ENCODE results near the gene AGPAT4.
"Not testable (repeated sequence)": the region's sequence is repeated elsewhere in the genome, so short reads cannot be mapped to it uniquely, and the experiment has no call there.

AGPAT4 gene

DNA sequence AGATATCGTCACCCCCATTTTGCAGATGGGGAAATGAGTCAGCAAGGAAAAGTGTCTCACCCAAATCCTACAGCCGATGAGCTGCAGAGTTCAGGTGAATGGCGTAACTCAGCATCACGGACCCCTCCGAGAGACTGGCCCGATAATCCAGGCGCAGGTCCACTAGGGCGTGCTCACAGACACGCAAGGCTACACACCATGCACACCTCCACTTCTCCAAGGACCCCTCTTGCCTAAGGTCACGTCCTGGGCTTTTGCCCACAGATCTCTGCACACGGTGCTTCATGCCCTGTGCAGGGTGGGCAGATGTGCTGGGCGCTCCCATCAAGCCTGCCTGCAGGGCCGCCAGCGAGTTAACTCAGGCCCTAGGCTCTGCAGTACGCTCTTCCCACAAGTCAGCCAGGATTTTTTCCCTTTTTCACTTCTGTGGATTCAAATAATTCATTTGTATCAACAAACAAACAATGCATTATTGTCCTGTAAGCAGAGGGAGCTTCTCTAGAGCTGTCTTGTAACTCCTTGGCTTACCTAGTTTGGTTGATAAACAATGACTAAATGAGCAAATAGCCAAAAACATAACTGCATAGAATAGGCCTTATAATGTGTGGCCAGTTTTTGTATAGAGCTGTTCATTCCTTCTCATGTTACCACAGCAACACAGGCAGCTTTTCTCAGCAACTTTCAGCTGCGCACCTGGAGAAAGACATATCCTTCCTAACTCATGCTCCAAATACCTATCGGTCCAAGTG is 139.1 kb downstream of the AGPAT4 start:
- DNase-seq, result no peak

- no peak for DNase-seq
Measured at GRCh38 chr6:161133963-161134362, 139.9 kb downstream of the AGPAT4 start.

- no peak for DNase-seq
Measured at GRCh38 chr6:161132384-161132783, 141.5 kb downstream of the AGPAT4 start.

- DNase-seq, result no peak
Measured at GRCh38 chr6:161130967-161131766, 142.7 kb downstream of the AGPAT4 start.

GRCh38 chr6:161130541-161130940 is 143.3 kb downstream of the AGPAT4 start:
- DNase-seq, result no peak

- no peak for DNase-seq
Measured at GRCh38 chr6:161128680-161129196, 145.1 kb downstream of the AGPAT4 start.

GRCh38 chr6:161128230-161128629 is 145.6 kb downstream of the AGPAT4 start:
- DNase-seq, result no peak

DNA sequence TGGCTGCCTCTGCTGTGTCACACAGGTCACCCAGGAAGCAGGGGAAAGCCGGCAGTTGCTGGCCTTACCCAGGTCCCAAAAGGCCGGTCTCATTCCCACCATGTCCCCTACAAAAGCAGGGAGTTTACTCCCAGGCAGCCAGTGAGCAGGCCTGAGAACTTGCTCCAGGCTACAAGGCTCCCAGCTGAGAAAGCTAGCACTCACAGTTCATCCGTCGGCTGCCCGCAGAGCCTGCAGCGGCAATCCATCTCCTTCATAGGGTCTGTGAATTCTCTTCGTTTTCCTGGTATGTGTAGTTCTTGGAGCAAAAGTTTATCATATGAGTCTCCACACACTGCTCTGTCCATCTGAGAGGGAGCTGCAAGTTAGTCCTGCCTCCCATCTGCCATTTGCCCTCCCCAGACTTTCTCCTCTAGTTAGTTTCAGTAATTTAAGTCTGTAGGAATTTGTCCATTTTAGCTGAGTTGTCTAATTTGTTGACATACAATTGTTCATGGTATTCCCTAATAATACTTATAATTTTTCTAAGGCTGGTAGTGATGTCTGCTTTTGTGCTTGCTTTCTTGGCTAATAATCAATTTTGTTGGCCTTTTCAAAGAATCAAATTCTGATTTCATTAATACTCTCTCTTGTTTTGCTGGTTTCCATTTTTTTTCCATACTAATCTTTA is 146.7 kb downstream of the AGPAT4 start:
- no peak for DNase-seq

- no peak for DNase-seq
Measured at GRCh38 chr6:161125591-161125990, 148.3 kb downstream of the AGPAT4 start.

DNA sequence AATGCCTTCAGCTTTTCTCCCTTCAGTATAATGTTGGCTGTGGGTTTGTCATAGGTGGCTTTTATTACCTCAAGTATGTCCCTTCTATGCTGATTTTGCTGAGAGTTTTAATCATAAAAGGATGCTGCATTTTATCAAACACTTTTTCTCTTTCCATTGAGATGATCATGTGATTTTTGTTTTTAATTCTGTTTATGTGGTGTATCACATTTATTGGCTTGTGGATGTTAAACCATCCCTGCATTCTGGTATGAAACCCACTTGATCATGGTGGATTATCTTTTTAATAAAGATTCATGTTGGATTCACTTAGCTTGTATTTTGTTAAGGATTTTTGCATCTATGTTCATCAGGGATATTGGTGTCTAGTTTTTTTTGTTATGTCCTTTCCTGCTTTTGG is 150.5 kb downstream of the AGPAT4 start:
- DNase-seq, result not testable (repeated sequence)

DNA sequence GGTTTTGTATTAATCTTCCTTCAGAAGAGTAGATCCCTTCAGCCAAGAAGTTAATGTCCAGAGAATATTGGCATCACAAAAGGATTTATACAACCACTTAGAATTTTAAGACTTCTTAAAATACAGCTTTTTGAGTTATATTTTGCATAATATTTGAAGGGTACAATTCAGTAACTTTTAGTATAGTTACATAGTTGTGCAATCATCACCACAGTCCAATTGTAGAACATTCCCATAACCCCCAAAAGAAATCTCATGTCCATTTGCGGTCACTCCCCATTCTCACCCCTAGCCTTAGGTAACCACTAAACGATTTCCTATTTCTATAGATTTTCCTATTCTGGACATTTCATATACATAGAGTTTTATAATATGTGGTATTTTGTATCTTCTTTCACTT is 155.9 kb downstream of the AGPAT4 start:
- DNase-seq, result no peak

DNA sequence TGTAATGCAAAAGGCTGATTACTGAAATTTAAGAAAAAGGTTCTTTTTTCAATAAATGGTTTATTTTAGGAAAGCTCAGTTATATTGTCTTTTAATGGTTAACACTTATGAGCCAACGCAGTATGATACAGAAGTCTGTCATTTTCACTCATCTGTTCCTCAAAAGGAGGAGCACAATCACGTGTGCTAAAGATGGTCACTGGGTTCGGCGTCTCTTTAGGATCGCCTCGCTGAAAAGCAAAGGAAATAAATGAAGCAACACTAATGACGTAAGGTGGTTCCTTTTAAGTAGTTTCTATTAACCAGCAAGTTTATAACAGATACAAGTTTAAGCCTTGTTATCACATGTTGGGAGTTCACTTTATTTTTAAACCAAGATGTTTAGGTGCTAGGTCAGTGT is 156.6 kb downstream of the AGPAT4 start:
- no peak for DNase-seq

DNA sequence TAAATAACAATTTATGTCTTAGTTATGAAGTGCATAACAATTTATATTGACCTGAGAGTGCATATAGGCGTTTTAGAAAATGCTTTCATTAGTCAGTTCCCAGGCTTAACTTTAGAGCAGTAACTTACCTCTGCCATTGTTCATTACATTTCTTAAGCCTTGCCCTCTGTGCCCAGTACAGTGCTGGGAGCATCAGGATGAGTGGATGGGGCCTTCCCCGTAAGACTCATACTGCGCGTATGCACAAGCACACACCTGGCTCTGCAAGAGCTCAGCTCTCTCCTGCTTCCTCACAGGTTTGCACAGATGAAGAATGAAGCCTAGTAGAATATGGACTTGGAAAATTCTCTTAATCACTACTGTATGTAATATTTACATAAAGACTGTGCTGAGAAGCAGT is 157.3 kb downstream of the AGPAT4 start:
- DNase-seq, result no peak

DNA sequence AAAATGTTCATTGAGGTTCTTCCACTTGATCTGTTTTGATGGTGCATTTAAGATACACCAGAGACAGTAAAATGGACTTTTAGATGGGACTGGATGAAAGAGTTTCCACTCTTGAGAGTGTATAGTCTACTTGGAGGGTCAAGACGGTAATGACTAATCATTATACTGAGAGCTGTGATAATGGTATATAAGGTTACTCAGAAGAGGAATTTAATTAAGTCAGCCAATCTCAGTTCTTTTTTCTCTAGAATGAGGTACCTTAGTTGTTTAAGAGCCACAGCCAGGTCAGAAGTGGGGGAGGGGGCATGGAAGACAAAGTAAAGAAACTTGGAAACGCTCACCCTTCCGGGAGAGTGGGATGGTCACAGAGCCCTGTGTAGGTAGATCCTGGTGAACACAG is 158.4 kb downstream of the AGPAT4 start:
- no peak for DNase-seq

DNA sequence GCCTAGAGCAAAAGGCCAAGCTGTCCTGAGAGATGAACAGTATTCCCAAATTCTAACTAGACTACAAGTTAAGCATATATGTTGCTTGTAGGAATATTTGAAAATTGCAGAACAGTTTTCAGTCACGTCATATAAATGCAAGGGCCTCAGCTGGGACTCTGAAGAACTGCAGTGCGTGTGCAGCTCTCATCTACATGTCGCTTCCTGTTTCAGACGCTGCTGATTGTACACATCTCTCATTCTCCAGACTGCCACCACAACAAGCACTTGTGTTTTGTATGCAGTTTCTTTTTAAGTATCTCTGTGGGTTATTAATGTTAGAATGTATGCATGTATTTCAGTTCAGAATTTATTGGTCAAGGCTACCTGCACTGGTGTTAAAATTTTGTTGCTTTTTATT is 162.6 kb downstream of the AGPAT4 start:
- no peak for DNase-seq

DNA sequence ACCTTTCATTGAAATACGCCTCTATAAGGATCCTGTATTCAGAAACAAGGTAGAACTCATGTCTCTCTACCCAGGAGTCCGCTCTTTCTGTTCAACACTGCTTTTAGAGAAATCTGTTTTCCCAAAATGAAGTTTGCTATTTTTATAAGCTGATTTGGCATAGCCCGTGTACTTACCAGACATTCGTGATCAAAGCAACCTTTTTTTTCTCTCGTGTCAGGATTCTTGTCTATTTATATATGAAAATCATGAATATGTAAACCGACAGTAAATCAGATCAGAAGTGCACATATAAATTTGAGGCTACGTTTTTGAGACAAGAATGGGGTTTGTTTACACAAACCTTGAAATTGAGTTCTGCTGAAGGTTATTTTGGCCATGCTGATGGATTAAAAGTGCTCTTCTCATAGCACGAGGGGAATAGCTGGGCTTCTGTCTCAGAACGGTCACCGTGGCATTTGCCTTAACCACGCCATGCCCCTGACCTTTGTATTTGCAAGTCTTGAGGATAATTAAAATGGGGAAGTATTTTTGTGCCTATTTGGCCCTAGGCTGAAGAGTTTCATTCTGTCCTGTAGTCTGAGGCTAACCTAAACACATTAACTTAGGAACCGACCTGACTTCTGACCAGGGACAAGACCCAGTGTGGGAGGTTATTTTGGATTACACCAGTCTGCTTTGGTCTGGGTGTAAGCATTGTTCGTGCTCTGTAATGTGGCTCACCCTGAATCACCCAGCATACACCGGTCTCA is 163.7 kb downstream of the AGPAT4 start:
- no peak for DNase-seq

- DNase-seq, result no peak
Measured at GRCh38 chr6:161109366-161109765, 164.5 kb downstream of the AGPAT4 start.

GRCh38 chr6:161108916-161109315 is 164.9 kb downstream of the AGPAT4 start:
- DNase-seq, result no peak

DNA sequence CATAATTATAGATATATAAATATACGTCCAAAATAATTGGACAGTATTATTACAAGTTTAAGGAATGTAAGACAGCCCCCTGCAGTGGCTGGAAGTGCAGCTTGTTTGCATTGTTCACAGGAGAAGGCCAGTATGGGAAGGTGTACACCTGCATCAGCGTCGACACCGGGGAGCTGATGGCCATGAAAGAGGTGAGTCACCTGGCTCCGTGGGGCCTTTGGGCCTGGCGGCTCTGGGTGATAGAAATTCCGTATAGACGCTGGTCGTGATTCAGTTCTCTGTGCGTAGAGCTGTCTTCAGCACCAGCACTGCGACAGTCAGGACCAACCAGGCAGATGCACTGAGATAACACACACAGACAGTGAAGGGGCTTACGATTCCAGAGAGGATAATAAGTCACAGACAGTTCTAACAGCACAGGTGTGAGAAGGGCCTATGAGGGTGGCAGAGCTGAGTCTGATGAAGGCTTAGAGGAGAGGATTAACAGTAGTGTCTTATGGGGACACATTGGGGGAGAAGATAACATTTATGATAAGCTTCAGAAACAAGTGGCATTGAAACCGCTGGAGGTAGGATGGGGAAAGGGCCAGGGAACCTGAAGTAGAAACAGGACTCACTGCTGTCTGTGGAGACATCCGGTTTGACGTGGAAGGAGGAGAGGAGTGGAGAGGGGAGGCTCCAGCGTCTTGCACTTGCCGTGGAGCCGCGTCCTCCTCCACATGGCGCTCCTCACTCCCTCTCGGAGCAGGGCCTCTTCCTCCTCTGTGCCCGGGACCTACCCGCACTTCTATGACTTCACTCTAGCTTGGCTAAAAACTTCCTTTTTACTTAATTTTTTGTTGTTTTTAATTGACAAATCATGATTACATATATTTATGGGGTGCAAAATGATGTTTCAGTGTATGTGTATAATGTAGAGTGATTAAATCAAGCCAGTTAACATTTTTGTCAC is 165.8 kb downstream of the AGPAT4 start:
- DNase-seq, result no peak

DNA sequence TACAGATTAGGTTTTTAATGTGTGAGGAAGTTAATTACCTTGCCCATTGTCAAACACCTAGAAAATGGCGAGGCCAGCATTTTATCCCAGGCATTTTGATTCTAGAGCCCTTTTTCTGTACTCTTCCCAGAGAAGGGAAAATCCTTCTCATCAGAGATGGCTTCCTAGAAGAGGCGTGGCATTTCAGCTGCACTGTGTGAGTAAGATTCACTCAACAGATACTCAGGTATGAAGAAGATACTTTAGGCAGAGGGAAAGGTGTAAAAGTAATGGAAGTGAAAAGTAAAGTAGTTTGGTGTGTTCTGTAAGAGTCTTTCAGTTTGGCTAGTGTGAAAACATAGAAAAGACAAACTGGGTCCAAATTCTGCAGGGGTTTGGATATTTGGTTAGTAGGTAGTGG is 168.5 kb downstream of the AGPAT4 start:
- no peak for DNase-seq

GRCh38 chr6:161104966-161105365 is 168.9 kb downstream of the AGPAT4 start:
- DNase-seq, result no peak

DNA sequence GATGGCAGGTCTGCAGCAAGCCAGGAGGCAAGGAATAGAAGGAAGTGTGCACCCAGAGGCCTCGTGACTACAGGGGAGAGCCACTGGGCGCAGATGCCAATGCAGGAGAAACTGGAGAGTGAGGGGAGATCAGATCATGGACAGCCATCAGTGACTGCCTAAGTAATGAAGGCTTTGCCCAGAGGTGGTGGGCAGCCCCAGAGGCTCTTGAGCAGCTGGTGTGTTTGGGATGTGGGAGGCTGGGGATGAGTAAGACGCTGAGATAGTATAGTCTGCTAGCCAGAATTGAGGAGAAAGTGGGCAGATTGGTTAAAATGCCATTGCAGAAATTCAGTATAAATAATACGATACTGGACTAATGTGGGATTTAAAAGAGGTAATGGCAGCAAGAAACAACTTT is 170.4 kb downstream of the AGPAT4 start:
- DNase-seq, result no peak

All from COR-L47 (cell line).